ENCODE measurements around the gene REV3L.

The REV3L gene

GRCh38 chr6:111399626-111400025 lies 83.4 kb downstream of the REV3L start:
- DNase-seq (ENCODE audit: low read depth), result no peak
- H3K4me3 ChIP-seq (ENCODE audit: low read depth, low read length), result no peak overlapping the region

- no peak overlapping the region for H3K4me3 ChIP-seq (ENCODE audit: low read depth, low read length)
- no peak for DNase-seq (ENCODE audit: low read depth)
Measured at GRCh38 chr6:111388681-111389080, 94.3 kb downstream of the REV3L start.

- H3K4me3 ChIP-seq (ENCODE audit: low read depth, low read length), result no peak overlapping the region
- no peak for DNase-seq (ENCODE audit: low read depth)
Measured at GRCh38 chr6:111382476-111383294, 100.3 kb downstream of the REV3L start.

GRCh38 chr6:111381728-111382127 lies 101.3 kb downstream of the REV3L start:
- no peak overlapping the region for H3K4me3 ChIP-seq (ENCODE audit: low read depth, low read length)
- no peak for DNase-seq (ENCODE audit: low read depth)

- no peak overlapping the region for H3K4me3 ChIP-seq (ENCODE audit: low read depth, low read length)
- DNase-seq (ENCODE audit: low read depth), result no peak
Measured at GRCh38 chr6:111381123-111381522, 101.9 kb downstream of the REV3L start.

GRCh38 chr6:111379831-111380230 lies 103.2 kb downstream of the REV3L start:
- DNase-seq (ENCODE audit: low read depth), result no peak
- H3K4me3 ChIP-seq (ENCODE audit: low read depth, low read length), result no peak overlapping the region

- H3K4me3 ChIP-seq (ENCODE audit: low read depth, low read length), result no peak overlapping the region
- DNase-seq (ENCODE audit: low read depth), result no peak
Measured at GRCh38 chr6:111379302-111379701, 103.7 kb downstream of the REV3L start.

GRCh38 chr6:111377558-111378120 lies 105.4 kb downstream of the REV3L start:
- H3K4me3 ChIP-seq (ENCODE audit: low read depth, low read length), result no peak overlapping the region
- DNase-seq (ENCODE audit: low read depth), result no peak

GRCh38 chr6:111367393-111368088 lies 115.5 kb downstream of the REV3L start:
- DNase-seq (ENCODE audit: low read depth), result no peak
- no peak overlapping the region for H3K4me3 ChIP-seq (ENCODE audit: low read depth, low read length)

- DNase-seq (ENCODE audit: low read depth), result no peak
Measured at GRCh38 chr6:111361648-111362047, 121.4 kb downstream of the REV3L start.

GRCh38 chr6:111358454-111358853 lies 124.6 kb downstream of the REV3L start:
- no peak for DNase-seq (ENCODE audit: low read depth)
- H3K4me3 ChIP-seq (ENCODE audit: low read depth, low read length), result no peak overlapping the region

More at GRCh38 chr6:111361648-111362047, 121.4 kb downstream of the REV3L start:
- no peak overlapping the region for H3K4me3 ChIP-seq (ENCODE audit: low read depth, low read length)

- H3K4me3 ChIP-seq (ENCODE audit: low read depth, low read length), result no peak overlapping the region
Measured at GRCh38 chr6:111357705-111358104, 125.3 kb downstream of the REV3L start.

GRCh38 chr6:111356551-111356950 lies 126.5 kb downstream of the REV3L start:
- no peak overlapping the region for H3K4me3 ChIP-seq (ENCODE audit: low read depth, low read length)
- DNase-seq (ENCODE audit: low read depth), result no peak

More at GRCh38 chr6:111357705-111358104, 125.3 kb downstream of the REV3L start:
- no peak for DNase-seq (ENCODE audit: low read depth)

GRCh38 chr6:111354758-111355555 lies 128.1 kb downstream of the REV3L start:
- no peak overlapping the region for H3K4me3 ChIP-seq (ENCODE audit: low read depth, low read length)

GRCh38 chr6:111353912-111354462 lies 129.0 kb downstream of the REV3L start:
- no peak overlapping the region for H3K4me3 ChIP-seq (ENCODE audit: low read depth, low read length)
- DNase-seq (ENCODE audit: low read depth), result no peak

More at GRCh38 chr6:111354758-111355555, 128.1 kb downstream of the REV3L start:
- DNase-seq (ENCODE audit: low read depth), result no peak

- no peak overlapping the region for H3K4me3 ChIP-seq (ENCODE audit: low read depth, low read length)
- DNase-seq (ENCODE audit: low read depth), result no peak
Measured at GRCh38 chr6:111347589-111347988, 135.4 kb downstream of the REV3L start.

- DNase-seq (ENCODE audit: low read depth), result no peak
- no peak overlapping the region for H3K4me3 ChIP-seq (ENCODE audit: low read depth, low read length)
Measured at GRCh38 chr6:111342913-111343312, 140.1 kb downstream of the REV3L start.

- no peak for DNase-seq (ENCODE audit: low read depth)
- H3K4me3 ChIP-seq (ENCODE audit: low read depth, low read length), result no peak overlapping the region
Measured at GRCh38 chr6:111339294-111339693, 143.7 kb downstream of the REV3L start.

- H3K4me3 ChIP-seq (ENCODE audit: low read depth, low read length), result no peak overlapping the region
- DNase-seq (ENCODE audit: low read depth), result no peak
Measured at GRCh38 chr6:111338843-111339242, 144.2 kb downstream of the REV3L start.
